ENCODE data around the gene OSBP2. TPM values are rescaled to one million over a fixed set of nuclear protein-coding genes. Genes with fewer than 3 reads are reported as not detected.

OSBP2 gene
- total and polyA plus RNA-seq, 10 of the 15 experiments (the other 5 are each of a cell fraction or from before 2014, with no cell fraction given): 0.11 to 7.7 (median 3.6) TPM

DNA sequence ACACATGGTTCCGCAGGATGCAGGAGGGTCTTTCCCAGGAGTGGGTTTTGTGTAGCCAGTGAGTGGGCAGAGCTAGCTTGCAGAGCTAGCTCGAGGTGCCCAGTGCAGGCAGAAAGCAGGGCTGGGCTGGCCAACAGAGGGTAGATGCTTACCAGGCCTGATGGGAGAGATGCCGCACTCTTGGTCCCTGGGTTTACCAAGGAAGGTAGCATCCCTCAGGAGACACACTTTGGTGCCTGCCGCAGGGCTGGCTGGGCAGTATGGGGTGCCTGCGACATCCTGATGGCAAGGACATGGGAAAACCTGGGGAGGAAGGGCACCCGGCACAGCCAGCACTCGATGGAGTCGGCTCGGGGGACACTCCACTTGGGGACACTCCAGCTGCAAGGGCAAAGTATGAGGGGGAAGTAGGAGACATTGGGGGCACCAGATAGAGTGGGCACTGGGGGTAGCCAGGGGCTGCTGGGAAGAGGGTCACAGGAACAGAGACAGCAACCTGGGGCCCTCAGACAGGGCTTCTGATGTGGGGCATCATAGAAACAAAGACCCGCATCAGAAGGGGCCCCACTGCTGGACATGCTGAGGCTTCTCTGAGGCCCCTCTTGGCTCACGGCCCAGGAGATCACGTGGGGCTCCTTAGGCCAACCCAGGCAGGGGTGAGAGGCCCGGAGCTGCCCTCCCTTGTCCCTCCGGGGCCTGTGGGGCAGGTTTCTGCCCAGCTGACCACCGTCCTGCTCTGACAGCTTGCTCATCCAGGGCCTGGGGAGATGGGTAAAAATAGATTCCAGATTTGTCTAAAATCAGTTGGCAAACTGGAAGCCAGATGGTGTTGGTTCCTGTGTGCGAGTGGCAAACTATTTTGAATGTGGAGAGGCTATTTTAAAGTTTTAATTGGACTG is 184.1 kb downstream of the OSBP2 start:
- Histone ChIP-seq H3K27me3 (replicated peaks in 1 of 2; ENCODE audit: control insufficient read depth in 2 of 2, insufficient read depth in 2 of 2, low read length in 1 of 2) (no peaks in the 10 kb centered on the region), H3K79me2 (ENCODE audit: control insufficient read depth, insufficient read depth, low read length) (no peaks in the 10 kb centered on the region), H3K4me2 (ENCODE audit: control insufficient read depth, insufficient read depth) (no peak overlapping the region), H3K36me3 (ENCODE audit: control insufficient read depth in 2 of 2, insufficient read depth in 2 of 2, low read length in 1 of 2) (no peaks in the 10 kb centered on the region), H3K9ac (ENCODE audit: control insufficient read depth, insufficient read depth, low read length) (no peak overlapping the region), H3K4me1 (ENCODE audit: control insufficient read depth, insufficient read depth, low read length) (no peaks in the 10 kb centered on the region), H3K9me3 (replicated peaks; ENCODE audit: control insufficient read depth, insufficient read depth, low read length) (no peaks in the 10 kb centered on the region), H3K4me3 (no peak overlapping the region), H4K20me1 (ENCODE audit: control insufficient read depth, insufficient read depth) (no peaks in the 10 kb centered on the region), H2AFZ (ENCODE audit: control insufficient read depth, low read depth, low read length) (no peak overlapping the region), H3K27ac (ENCODE audit: control insufficient read depth, insufficient read depth) (no peak overlapping the region)
- FAIRE-seq (no peak), ATAC-seq (no peak), DNase-seq (ENCODE audit: low read depth, low spot score) (no peak)
- in situ Hi-C loops (cut with MboI) (no loop called here), intact Hi-C loops (cut with micrococcal nuclease; ENCODE audit: unreplicated experiment) (no loop called here)
- ChIA-PET RAD21 (ENCODE audit: unreplicated experiment) (no interaction called here), SMC1A (ENCODE audit: uncharacterized antibody, unreplicated experiment) (interaction anchor here (0.6 kb wide), 1 partner anchor 66 kb away, joined by 3 read pairs; no protein-coding TSS in a partner anchor), POLR2A (no interaction called here), CTCF (interaction anchor here (1.4 kb wide), 1 partner anchor 12 kb away, joined by 4 read pairs; no protein-coding TSS in a partner anchor)
- 30% methylated on average over 16 of the region's 16 CpGs for WGBS (ENCODE audit: insufficient coverage, insufficient replicate concordance, low lambda C conversion rate, missing lambda C conversion rate)
- no TSS peak for BruUV-seq (replicated peaks)
- TF ChIP-seq USF1 (IDR thresholded peaks at IDR 0.05; ENCODE audit: borderline replicate concordance, extremely low read length, insufficient read depth, low read depth, low read length): peak; percentile 45
- TF ChIP-seq WRNIP1 (IDR thresholded peaks at IDR 0.05; ENCODE audit: borderline replicate concordance, low read depth, low read length): no peak

DNA sequence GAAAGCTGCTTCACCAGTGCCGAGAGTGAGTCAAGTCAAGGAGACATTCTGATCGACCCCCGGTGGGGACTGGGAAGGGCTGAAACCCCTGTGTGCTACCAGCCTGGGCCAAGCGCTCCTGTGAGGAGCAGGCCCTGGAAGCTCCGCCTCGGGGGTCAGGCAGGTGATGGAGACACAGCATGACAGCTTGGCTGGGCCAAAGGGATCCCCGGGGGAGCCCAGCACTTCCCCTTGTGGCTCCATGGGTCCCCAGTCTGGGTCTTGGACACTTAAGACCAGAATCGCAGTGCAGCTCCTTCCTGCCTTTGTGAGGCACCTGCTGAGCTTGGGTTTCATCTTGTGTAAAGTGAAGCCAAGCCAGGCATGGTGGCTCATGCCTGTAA is 184.7 kb downstream of the OSBP2 start:
- DNase-seq (ENCODE audit: low read depth, low spot score) (no peak), ATAC-seq (no peak), FAIRE-seq (no peak)
- no peaks in the 10 kb centered on the region for H3K9me3 ChIP-seq (replicated peaks; ENCODE audit: control insufficient read depth, insufficient read depth, low read length)
- RAD21 ChIA-PET (ENCODE audit: unreplicated experiment): no interaction called here
- no peak overlapping the region for H2AFZ ChIP-seq (ENCODE audit: control insufficient read depth, low read depth, low read length)
- no peak overlapping the region for H3K27ac ChIP-seq (ENCODE audit: control insufficient read depth, insufficient read depth)
- no peaks in the 10 kb centered on the region for H4K20me1 ChIP-seq (ENCODE audit: control insufficient read depth, insufficient read depth)
- H3K4me2 ChIP-seq (ENCODE audit: control insufficient read depth, insufficient read depth): no peak overlapping the region
- POLR2A ChIA-PET: no interaction called here
- no peak overlapping the region for H3K4me3 ChIP-seq
- H3K79me2 ChIP-seq (ENCODE audit: control insufficient read depth, insufficient read depth, low read length): no peaks in the 10 kb centered on the region
- SMC1A ChIA-PET (ENCODE audit: uncharacterized antibody, unreplicated experiment): interaction anchor here (0.6 kb wide), 1 partner anchor 66 kb away, joined by 3 read pairs; no protein-coding TSS in a partner anchor
- TF ChIP-seq, protein P1, sequence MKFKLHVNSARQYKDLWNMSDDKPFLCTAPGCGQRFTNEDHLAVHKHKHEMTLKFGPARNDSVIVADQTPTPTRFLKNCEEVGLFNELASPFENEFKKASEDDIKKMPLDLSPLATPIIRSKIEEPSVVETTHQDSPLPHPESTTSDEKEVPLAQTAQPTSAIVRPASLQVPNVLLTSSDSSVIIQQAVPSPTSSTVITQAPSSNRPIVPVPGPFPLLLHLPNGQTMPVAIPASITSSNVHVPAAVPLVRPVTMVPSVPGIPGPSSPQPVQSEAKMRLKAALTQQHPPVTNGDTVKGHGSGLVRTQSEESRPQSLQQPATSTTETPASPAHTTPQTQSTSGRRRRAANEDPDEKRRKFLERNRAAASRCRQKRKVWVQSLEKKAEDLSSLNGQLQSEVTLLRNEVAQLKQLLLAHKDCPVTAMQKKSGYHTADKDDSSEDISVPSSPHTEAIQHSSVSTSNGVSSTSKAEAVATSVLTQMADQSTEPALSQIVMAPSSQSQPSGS (IDR thresholded peaks at IDR 0.05; ENCODE audit: low read length): no peak
- TF ChIP-seq EP300 (IDR thresholded peaks at IDR 0.05; ENCODE audit: borderline replicate concordance in 1 of 2, control insufficient read depth in 1 of 2, low read depth in 2 of 2, low read length in 2 of 2): no peak
- no peak for TF ChIP-seq CHD4 (IDR thresholded peaks at IDR 0.05)
- TF ChIP-seq, protein P2, sequence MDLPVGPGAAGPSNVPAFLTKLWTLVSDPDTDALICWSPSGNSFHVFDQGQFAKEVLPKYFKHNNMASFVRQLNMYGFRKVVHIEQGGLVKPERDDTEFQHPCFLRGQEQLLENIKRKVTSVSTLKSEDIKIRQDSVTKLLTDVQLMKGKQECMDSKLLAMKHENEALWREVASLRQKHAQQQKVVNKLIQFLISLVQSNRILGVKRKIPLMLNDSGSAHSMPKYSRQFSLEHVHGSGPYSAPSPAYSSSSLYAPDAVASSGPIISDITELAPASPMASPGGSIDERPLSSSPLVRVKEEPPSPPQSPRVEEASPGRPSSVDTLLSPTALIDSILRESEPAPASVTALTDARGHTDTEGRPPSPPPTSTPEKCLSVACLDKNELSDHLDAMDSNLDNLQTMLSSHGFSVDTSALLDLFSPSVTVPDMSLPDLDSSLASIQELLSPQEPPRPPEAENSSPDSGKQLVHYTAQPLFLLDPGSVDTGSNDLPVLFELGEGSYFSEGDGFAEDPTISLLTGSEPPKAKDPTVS (IDR thresholded peaks at IDR 0.05; ENCODE audit: low read depth, low read length): no peak
- TF ChIP-seq HDAC2 (IDR thresholded peaks at IDR 0.05): no peak
- no peak for TF ChIP-seq FOXM1 (IDR thresholded peaks at IDR 0.05; ENCODE audit: low read depth, low read length)
- 17% methylated on average over 8 of the region's 8 CpGs for WGBS (ENCODE audit: insufficient coverage, insufficient replicate concordance, low lambda C conversion rate, missing lambda C conversion rate)
- CTCF ChIA-PET: interaction anchor here (1.4 kb wide), 1 partner anchor 11 kb away, joined by 4 read pairs; no protein-coding TSS in a partner anchor
- no peak overlapping the region for H3K9ac ChIP-seq (ENCODE audit: control insufficient read depth, insufficient read depth, low read length)
- no TSS peak for BruUV-seq (replicated peaks)
- intact Hi-C loops (cut with micrococcal nuclease; ENCODE audit: unreplicated experiment) (no loop called here), in situ Hi-C loops (cut with MboI) (no loop called here)
- H3K36me3 ChIP-seq (ENCODE audit: control insufficient read depth in 2 of 2, insufficient read depth in 2 of 2, low read length in 1 of 2): no peaks in the 10 kb centered on the region
- no peaks in the 10 kb centered on the region for H3K27me3 ChIP-seq (replicated peaks in 1 of 2; ENCODE audit: control insufficient read depth in 2 of 2, insufficient read depth in 2 of 2, low read length in 1 of 2)
- H3K4me1 ChIP-seq (ENCODE audit: control insufficient read depth, insufficient read depth, low read length): no peaks in the 10 kb centered on the region
